Stimulated activated CD8-positive, alpha-beta memory T cell treated with anti-CD3 and anti-CD28 coated beads, Interleukin-7, amount 100 ng/mL, for 4 hours (primary cell): ENCODE results near the gene CDK5RAP2.
"Not testable (repeated sequence)": the region's sequence is repeated elsewhere in the genome, so short reads cannot be mapped to it uniquely, and the experiment has no call there.

Experiments used
- DNase-seq, 2 donors: peaks; one replicate each; pipeline ENCODE4 v3.0.0-alpha.2; 2020; ENCODE audit warnings: low read depth in 2 of 2

The CDK5RAP2 gene

GRCh38 chr9:120580051-120580896, at the start of gene CDK5RAP2:
TSS of gene CDK5RAP2 (minus strand) at chr9:120580167. CDS start at chr9:120579978, 189 bp downstream.
- DNase-seq, result peak; percentile 87 to 88

DNA sequence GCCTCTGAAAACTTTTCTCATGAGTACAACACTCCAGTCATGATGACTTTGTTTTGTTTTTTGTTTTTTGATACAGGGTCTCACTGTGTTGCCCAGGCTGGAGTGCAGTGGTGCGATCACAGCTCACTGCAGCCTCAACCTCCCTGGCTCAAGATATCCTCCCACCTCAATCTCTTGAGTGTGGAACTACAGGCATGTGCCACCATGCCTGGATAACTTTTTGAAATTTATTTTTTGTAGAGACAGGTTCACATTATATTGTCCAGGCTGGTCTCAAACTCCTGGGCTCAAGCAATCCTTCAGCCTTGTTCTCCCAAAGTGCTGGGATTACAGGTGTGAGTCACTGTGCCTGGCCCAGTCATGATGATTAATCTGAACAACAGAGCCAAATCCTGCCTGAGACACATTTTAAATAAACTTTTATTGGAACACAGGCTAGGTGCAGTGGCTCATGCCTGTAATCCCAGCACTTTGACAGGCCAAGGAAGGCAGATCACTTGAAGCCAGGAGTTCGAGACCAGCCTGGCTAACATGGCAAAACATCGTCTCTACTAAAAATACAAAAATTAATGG, 49.0 kb upstream of the CDK5RAP2 start:
- DNase-seq, result not testable (repeated sequence)

DNA sequence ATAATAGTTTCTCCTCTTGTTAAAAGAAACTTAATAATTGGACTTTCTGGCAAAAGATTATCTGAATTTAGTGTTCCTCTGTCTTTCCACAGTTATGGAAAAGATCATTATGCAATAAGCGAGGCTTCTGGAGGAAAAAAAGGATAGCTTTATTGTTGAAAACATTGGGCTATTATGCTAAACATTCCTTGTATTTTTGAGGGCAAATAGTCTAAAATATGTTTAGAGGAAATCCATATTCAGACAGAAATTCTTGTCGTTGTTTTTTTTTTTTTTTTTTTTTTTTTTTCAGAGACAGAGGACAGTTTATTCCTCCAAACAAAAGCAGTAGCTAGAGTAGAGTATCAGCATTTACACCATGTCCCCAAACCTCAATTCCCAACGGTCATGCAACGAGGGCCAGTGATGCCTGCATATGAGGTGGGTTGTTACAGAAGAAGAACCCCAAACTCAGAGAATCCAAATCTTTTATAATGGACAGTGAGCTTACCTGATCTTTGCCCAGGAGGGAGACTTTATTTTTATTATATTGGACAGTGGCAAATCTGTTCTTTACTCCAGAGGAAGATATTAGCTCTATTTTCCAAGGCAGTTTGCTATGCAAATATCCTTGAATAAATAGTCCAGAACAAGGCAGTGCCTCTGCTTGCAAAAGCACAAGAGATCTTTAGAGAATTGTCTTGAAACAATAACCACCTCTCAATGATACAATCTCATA, 48.4 kb upstream of the CDK5RAP2 start:
- DNase-seq, result no peak

DNA sequence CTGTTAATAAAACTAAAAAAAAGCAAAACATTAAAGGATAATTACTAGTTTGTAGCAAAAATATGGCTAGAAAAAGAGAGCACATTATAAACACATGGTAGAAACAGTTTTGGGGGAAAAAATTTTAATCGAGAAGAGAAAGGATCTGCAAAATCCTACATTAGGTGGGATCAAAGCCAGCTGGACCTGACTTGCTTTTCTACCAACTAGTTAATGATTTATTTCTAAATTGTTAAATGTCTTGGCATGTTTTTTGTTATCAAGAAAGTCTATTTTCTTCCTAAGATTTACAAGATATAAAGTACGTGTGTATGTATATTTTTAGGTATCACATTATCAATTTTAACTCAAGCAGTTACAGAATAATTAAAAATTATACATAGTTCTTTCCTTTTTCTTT, 47.1 kb upstream of the CDK5RAP2 start:
- DNase-seq, result no peak

DNA sequence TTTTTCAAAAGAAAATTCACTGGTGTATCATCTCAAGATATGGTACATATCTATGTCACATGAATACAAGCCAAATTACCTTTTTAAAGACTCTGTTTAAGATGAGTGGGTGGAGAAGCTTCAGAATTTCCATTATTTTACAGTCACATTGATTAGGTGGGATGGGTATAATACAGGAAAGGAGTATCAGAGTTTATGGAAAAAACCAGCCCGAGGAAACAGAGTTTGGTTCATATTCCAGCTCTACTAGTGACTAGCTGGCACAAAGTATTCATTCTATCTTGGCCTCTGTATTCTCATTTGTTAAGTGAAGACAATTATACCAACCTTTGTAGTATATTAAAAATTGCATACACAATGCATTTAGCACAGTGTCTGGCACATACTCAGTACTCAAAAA, 46.5 kb upstream of the CDK5RAP2 start:
- no peak for DNase-seq

GRCh38 chr9:120625222-120625621, 45.3 kb upstream of the CDK5RAP2 start:
- DNase-seq, result no peak

DNA sequence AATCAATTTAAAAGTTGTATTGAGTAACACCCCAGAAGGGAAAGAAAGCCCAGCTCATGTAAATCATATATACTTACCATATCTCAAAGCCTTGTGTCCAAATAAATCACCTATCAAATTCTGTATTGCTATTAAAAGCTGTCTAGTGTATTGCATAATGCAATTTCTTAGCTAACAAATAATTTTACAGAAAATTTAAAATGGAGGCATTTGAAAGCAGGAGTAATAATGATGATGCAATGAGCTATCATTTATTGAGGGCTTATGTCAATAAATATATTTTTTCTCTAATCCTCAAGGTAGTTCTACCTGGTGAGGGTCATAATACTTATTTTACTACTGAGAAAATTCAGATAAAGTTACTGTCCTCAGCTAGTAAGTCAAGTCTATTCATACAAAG, 42.8 kb upstream of the CDK5RAP2 start:
- DNase-seq, result no peak

DNA sequence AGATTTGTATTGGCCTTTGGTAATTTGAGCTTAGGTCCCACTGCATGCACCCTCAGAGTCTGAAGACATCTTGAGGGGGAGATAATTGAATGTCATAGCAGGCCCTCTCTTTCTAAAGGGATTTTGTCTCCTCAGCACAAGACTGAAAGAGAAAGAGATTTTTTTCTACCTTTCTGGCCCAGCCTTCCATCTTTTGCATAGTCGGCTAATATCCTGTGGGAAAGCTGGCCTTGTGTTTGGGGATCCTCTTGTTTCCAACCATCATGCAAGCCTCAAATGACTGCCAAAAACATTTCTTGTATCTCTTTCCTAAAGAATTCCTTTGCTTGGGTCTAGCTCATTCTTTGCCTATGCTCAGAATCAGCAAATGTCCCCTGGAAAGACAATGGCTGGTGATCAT, 42.0 kb upstream of the CDK5RAP2 start:
- DNase-seq, result no peak

- peak; percentile 21 to 54 for DNase-seq
These were observed 40.0 kb upstream of the CDK5RAP2 start for GRCh38 chr9:120619751-120620655.

DNA sequence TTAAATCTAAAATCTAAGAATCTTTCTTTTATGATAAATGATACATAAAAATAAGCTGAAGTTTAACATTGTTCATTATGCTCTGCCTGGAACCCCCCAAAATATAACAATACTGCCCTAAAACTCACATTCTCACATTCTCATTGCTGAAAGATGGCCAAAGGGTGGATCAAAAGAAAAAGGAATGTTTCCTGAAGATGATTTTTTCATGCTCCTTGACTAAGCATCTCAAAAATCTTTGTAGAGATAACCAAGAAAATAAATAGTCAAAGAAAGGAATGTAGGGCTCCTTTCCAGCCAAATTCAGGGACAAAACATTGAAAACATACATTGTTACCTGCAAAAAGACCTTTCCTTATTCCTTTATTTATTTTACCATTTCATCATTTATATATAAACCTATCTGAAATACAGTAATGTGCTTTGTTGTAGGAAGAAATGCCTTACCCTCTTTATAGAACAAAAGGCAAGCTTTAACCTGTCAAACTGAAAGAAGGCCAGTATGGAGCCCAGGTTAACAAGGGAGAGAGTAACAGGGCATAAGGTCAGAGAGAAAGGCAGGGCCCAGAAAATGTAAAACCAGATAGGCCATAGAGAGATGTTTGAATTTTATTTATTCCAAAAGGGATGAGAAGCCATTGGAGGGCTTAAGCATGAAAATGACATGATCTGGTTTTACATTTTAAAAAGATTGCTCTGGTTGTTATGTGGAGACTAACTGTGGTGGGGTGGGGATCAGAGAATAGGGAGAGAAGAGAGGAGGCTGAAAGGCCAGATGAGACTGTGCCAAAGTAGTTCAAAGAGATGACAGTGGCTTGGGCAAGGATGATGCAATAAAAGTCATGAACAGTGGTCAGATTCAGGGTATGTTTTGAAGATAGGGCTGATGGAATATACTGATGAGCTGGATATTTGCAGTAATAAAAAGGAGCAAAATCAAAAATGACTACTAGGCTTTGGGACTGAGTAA, 37.3 kb upstream of the CDK5RAP2 start:
- no peak for DNase-seq

GRCh38 chr9:120612218-120612617, 32.3 kb upstream of the CDK5RAP2 start:
- DNase-seq, result no peak

- DNase-seq, result no peak
These were observed 31.7 kb upstream of the CDK5RAP2 start for GRCh38 chr9:120611690-120612068.

GRCh38 chr9:120610975-120611689, 31.2 kb upstream of the CDK5RAP2 start:
- no peak for DNase-seq

- no peak for DNase-seq
These were observed 29.7 kb upstream of the CDK5RAP2 start for GRCh38 chr9:120609636-120610035.

GRCh38 chr9:120608421-120608820, 28.5 kb upstream of the CDK5RAP2 start:
- DNase-seq, result no peak

- DNase-seq, result no peak
These were observed 23.6 kb upstream of the CDK5RAP2 start for GRCh38 chr9:120603591-120603990.

GRCh38 chr9:120603010-120603409, 23.0 kb upstream of the CDK5RAP2 start:
- no peak for DNase-seq

- DNase-seq, result no peak
These were observed 13.9 kb upstream of the CDK5RAP2 start for GRCh38 chr9:120593955-120594277.

GRCh38 chr9:120593250-120593954, 13.4 kb upstream of the CDK5RAP2 start:
- no peak for DNase-seq
